Measurements from ENCODE around the gene DSE.

The DSE gene

DNA sequence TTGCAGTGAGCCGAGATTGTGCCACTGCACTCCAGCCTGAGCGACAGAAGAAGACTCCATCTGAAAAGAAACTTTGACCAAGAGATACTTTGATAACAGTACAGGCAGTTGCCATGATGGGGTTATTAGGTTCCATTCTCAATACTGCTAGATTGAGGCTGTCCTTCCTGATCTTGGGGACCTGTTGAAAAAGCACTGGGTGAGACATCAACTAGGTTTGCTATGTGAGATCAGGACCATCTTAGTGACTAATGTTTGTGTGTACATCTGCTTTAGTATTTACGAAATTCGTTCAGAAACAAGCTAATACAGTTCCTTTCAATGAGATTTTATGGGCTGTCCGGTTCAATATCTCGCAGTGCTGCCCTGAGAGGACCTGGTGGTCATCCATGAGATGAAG lies 2.6 kb downstream of the DSE start:
- CTCF ChIA-PET, result no interaction called here
- TF ChIP-seq BHLHE40 (IDR thresholded peaks at IDR 0.05; ENCODE audit: borderline replicate concordance), result no peak
- no peak for TF ChIP-seq ARNT (IDR thresholded peaks at IDR 0.05)
- TF ChIP-seq CTBP1 (IDR thresholded peaks at IDR 0.05; ENCODE audit: borderline replicate concordance), result no peak
- no peak for TF ChIP-seq PKNOX1 (IDR thresholded peaks at IDR 0.05)
- no peak for TF ChIP-seq ELF4 (IDR thresholded peaks at IDR 0.05)
- TF ChIP-seq LEF1 (IDR thresholded peaks at IDR 0.05; ENCODE audit: borderline replicate concordance), result no peak
- TF ChIP-seq TARDBP (IDR thresholded peaks at IDR 0.05), result no peak
- TF ChIP-seq FOXK2 (IDR thresholded peaks at IDR 0.05), result no peak
- TF ChIP-seq FOXA1 (IDR thresholded peaks at IDR 0.05), result no peak
- TF ChIP-seq SUZ12 (IDR thresholded peaks at IDR 0.05), result no peak
- TF ChIP-seq ZNF384 (IDR thresholded peaks at IDR 0.05), result no peak
- TF ChIP-seq L3MBTL2 (conservative IDR thresholded peaks at IDR 0.05), result no peak
- no peak for TF ChIP-seq HDGF (IDR thresholded peaks at IDR 0.05; ENCODE audit: borderline replicate concordance)
- no peak for TF ChIP-seq FOXM1 (IDR thresholded peaks at IDR 0.05; ENCODE audit: borderline replicate concordance)
- no peak for TF ChIP-seq SP1 (IDR thresholded peaks at IDR 0.05)
- no peak for TF ChIP-seq NFRKB (IDR thresholded peaks at IDR 0.05)
- DNase-seq (ENCODE audit: extremely low spot score), result no peak
- POLR2A ChIA-PET, result interaction anchor here (1.5 kb wide), 1 partner anchor 119 kb away, joined by 3 read pairs; the partner anchor contains the start of gene TSPYL4

- CTCF ChIA-PET, result no interaction called here
- POLR2A ChIA-PET, result interaction anchor here (1.5 kb wide), 1 partner anchor 120 kb away, joined by 3 read pairs; the partner anchor contains the start of gene TSPYL4
- DNase-seq (ENCODE audit: extremely low spot score), result no peak
- TF ChIP-seq ELF4 (IDR thresholded peaks at IDR 0.05) (no peak), PKNOX1 (IDR thresholded peaks at IDR 0.05) (no peak), ARNT (IDR thresholded peaks at IDR 0.05) (no peak), BHLHE40 (IDR thresholded peaks at IDR 0.05; ENCODE audit: borderline replicate concordance) (no peak), LEF1 (IDR thresholded peaks at IDR 0.05; ENCODE audit: borderline replicate concordance) (no peak), FOXM1 (IDR thresholded peaks at IDR 0.05; ENCODE audit: borderline replicate concordance) (no peak), TARDBP (IDR thresholded peaks at IDR 0.05) (no peak), CTBP1 (IDR thresholded peaks at IDR 0.05; ENCODE audit: borderline replicate concordance) (no peak), FOXK2 (IDR thresholded peaks at IDR 0.05) (no peak), L3MBTL2 (conservative IDR thresholded peaks at IDR 0.05) (no peak), SP1 (IDR thresholded peaks at IDR 0.05) (no peak), FOXA1 (IDR thresholded peaks at IDR 0.05) (no peak), SUZ12 (IDR thresholded peaks at IDR 0.05) (no peak), ZNF384 (IDR thresholded peaks at IDR 0.05) (no peak), HDGF (IDR thresholded peaks at IDR 0.05; ENCODE audit: borderline replicate concordance) (no peak), NFRKB (IDR thresholded peaks at IDR 0.05) (no peak)
Observed at GRCh38 chr6:116373940-116374339, 3.2 kb downstream of the DSE start.

GRCh38 chr6:116374586-116374985 lies 3.8 kb downstream of the DSE start:
- POLR2A ChIA-PET, result interaction anchor here (1.5 kb wide), 1 partner anchor 121 kb away, joined by 3 read pairs; the partner anchor contains the start of gene TSPYL4
- no peak for TF ChIP-seq NFRKB (IDR thresholded peaks at IDR 0.05)
- TF ChIP-seq SP1 (IDR thresholded peaks at IDR 0.05), result no peak
- no peak for TF ChIP-seq FOXK2 (IDR thresholded peaks at IDR 0.05)
- no peak for TF ChIP-seq FOXA1 (IDR thresholded peaks at IDR 0.05)
- no peak for TF ChIP-seq CTBP1 (IDR thresholded peaks at IDR 0.05; ENCODE audit: borderline replicate concordance)
- TF ChIP-seq HDGF (IDR thresholded peaks at IDR 0.05; ENCODE audit: borderline replicate concordance), result no peak
- no peak for TF ChIP-seq LEF1 (IDR thresholded peaks at IDR 0.05; ENCODE audit: borderline replicate concordance)
- no peak for TF ChIP-seq PKNOX1 (IDR thresholded peaks at IDR 0.05)
- TF ChIP-seq TARDBP (IDR thresholded peaks at IDR 0.05), result no peak
- TF ChIP-seq ZNF384 (IDR thresholded peaks at IDR 0.05), result no peak
- no peak for TF ChIP-seq ARNT (IDR thresholded peaks at IDR 0.05)
- no peak for TF ChIP-seq FOXM1 (IDR thresholded peaks at IDR 0.05; ENCODE audit: borderline replicate concordance)
- TF ChIP-seq SUZ12 (IDR thresholded peaks at IDR 0.05), result no peak
- no peak for DNase-seq (ENCODE audit: extremely low spot score)
- CTCF ChIA-PET, result no interaction called here

DNA sequence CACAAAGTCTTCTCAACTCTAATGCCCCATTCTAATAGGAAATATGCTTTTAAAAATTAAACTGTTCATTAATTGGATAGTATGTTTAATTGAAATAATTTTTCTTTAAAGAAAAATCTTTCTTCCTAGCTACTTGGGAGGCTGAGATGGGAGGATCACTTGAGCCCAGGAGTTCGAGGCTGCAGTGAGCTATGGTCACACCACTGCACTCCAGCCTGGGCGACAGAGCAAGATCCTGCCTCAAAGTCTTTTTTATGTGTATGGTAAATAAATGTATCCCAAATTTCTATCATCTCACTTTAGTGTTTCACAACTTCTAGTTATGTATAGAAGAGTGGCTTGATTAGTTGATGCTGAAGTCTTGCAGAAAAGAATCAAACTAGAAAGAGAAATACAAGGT lies 4.5 kb downstream of the DSE start:
- POLR2A ChIA-PET, result no interaction called here
- CTCF ChIA-PET, result interaction anchor here (1.2 kb wide), 1 partner anchor 107 kb away, joined by 4 read pairs; no protein-coding TSS in a partner anchor
- no peak for TF ChIP-seq ARNT (IDR thresholded peaks at IDR 0.05)
- TF ChIP-seq SUZ12 (IDR thresholded peaks at IDR 0.05), result no peak
- TF ChIP-seq HDGF (IDR thresholded peaks at IDR 0.05; ENCODE audit: borderline replicate concordance), result no peak
- TF ChIP-seq SP1 (IDR thresholded peaks at IDR 0.05), result no peak
- no peak for TF ChIP-seq LEF1 (IDR thresholded peaks at IDR 0.05; ENCODE audit: borderline replicate concordance)
- TF ChIP-seq CTBP1 (IDR thresholded peaks at IDR 0.05; ENCODE audit: borderline replicate concordance), result no peak
- no peak for TF ChIP-seq PKNOX1 (IDR thresholded peaks at IDR 0.05)
- TF ChIP-seq FOXA1 (IDR thresholded peaks at IDR 0.05), result no peak
- TF ChIP-seq FOXK2 (IDR thresholded peaks at IDR 0.05), result no peak
- TF ChIP-seq NFRKB (IDR thresholded peaks at IDR 0.05), result no peak
- no peak for TF ChIP-seq FOXM1 (IDR thresholded peaks at IDR 0.05; ENCODE audit: borderline replicate concordance)
- no peak for TF ChIP-seq BHLHE40 (IDR thresholded peaks at IDR 0.05; ENCODE audit: borderline replicate concordance)
- no peak for TF ChIP-seq TARDBP (IDR thresholded peaks at IDR 0.05)
- TF ChIP-seq ZNF384 (IDR thresholded peaks at IDR 0.05), result no peak
- TF ChIP-seq L3MBTL2 (conservative IDR thresholded peaks at IDR 0.05), result no peak
- TF ChIP-seq ELF4 (IDR thresholded peaks at IDR 0.05), result no peak
- DNase-seq (ENCODE audit: extremely low spot score), result no peak

- CTCF ChIA-PET, result interaction anchor here (1.2 kb wide), 1 partner anchor 107 kb away, joined by 4 read pairs; no protein-coding TSS in a partner anchor
- DNase-seq (ENCODE audit: extremely low spot score), result no peak
- TF ChIP-seq L3MBTL2 (conservative IDR thresholded peaks at IDR 0.05) (no peak), TARDBP (IDR thresholded peaks at IDR 0.05) (no peak)
- POLR2A ChIA-PET, result no interaction called here
Observed at GRCh38 chr6:116376149-116376548, 5.4 kb downstream of the DSE start.
